ENCODE data around the gene TYW1B.
"Not testable (repeated sequence)": the region's sequence is repeated elsewhere in the genome, so short reads cannot be mapped to it uniquely, and the experiment has no call there.

Gene TYW1B

GRCh38 chr7:72546586-72547237 is 281.3 kb downstream of the TYW1B start:
- DNase-seq, result not testable (repeated sequence)

DNA sequence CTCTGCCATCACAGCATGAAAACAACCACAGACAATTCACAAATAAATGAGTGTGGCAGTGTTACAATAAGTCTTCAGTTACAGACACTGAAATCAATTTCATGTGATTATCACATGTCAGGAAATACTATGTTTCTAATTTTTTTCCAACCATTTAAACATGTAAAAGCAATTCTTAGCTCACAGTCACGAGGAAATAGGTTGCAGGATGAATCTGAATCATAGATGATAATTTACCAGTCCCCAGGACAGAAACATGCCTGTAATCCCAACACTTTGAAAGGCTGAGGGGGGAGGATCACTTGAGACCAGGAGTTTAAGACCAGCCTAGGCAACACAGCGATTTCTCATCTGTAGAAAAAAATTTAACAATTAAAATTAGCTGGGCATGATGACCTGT is 283.5 kb downstream of the TYW1B start:
- not testable (repeated sequence) for DNase-seq

- no peak for DNase-seq
These were observed 287.1 kb downstream of the TYW1B start for GRCh38 chr7:72540923-72541322.

- no peak for DNase-seq
These were observed 287.8 kb downstream of the TYW1B start for GRCh38 chr7:72540106-72540611.

DNA sequence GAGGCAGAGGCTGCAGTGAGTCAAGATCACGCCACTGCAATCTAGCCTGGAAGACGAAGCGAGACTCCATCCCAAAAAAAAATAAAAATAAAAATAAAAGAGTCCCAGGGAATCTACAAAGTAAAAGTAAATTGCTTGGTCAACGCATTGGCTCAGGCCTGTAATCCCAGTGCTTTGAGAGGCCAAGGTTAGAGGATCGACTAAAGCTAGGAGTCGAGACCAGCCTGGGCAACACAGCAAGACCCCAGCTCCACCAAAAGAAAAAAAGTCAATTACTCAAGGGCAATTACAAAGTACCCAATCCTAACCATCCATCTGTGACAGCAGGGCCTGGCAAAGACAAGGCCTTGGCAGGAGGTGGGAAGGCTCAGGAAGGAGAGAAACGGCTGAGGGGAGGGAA is 288.3 kb downstream of the TYW1B start:
- DNase-seq, result no peak

DNA sequence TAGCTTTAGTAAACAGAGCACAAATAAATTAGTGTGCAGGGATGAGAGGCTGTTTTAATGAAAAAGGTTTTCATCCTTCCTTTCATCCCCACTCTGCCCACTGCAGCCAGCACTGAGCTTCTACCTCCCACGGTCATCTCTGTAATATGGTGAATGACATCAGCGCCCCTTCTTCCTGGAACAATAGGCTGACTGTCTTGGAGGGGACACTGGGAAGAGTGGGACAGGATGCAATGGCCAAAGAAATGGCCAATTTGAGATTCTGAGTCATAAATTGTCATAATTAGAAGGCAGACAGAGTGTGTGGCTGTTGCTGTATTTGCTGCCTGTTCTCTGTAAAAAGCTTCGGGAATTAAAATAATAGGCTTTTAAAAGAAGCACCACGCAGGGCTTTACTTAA is 289.1 kb downstream of the TYW1B start:
- no peak for DNase-seq

GRCh38 chr7:72538147-72538546 is 289.9 kb downstream of the TYW1B start:
- no peak for DNase-seq

GRCh38 chr7:72536038-72536437 is 292.0 kb downstream of the TYW1B start:
- not testable (repeated sequence) for DNase-seq

DNA sequence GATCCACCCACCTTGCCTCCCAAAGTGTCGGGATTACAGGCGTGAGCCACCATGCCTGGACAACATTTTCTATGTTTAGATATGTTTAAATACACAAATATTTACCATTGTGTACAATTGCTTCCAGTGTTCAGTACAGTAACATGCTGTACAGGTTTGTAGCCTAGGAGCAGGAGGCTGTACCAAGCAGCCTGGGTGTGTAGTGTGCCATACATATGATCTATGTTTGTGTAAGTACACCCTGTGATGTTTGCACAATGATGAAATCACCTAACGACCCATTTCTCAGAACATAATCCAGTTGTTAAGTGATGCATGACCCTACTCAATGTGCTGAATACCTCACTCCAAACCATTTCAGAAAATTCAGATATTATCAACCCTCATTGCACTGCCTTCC is 297.0 kb downstream of the TYW1B start:
- not testable (repeated sequence) for DNase-seq
